Measurements from ENCODE around the gene CYS1. TPM values are rescaled to one million over a fixed set of nuclear protein-coding genes. Genes with fewer than 3 reads are reported as not detected.

Gene CYS1
- total and polyA plus RNA-seq, 2 of the 13 experiments (the other 11 are each of a cell fraction or from before 2014, with no cell fraction given): 0.04 TPM; not detected in 1

DNA sequence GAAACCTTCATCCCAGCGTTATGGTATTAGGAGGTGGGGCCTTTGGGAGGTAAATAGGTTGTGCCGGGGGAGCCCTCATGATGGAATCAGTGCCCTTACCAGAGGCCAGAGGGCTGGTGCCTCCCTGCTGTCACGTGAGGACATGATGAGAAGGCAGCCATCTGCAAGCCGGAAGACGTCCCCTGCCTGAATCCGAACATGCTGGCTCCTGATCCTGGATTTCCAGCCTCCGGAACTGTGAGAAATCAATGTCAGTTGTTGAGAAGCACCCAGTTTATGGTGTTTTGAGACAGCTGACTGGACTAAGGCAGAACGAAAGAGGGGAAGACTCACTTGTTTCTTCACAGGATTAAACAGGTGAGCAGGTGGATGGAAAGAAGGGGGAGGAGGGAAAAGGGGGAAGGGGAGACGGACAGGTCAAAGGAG, 49.9 kb downstream of the CYS1 start (continued):
- TF ChIP-seq XBP1 (CRISPR knock-in tag; IDR thresholded peaks at IDR 0.05) (no peak), CSRNP2 (CRISPR knock-in tag; conservative IDR thresholded peaks at IDR 0.05; ENCODE audit: low read depth) (no peak), SYNCRIP (IDR thresholded peaks at IDR 0.05; ENCODE audit: insufficient read depth, low read depth, low read length) (no peak), POGZ (CRISPR knock-in tag; IDR thresholded peaks at IDR 0.05) (no peak), GMEB1 (CRISPR knock-in tag; IDR thresholded peaks at IDR 0.05; ENCODE audit: borderline replicate concordance) (no peak), NFIB (CRISPR knock-in tag; IDR thresholded peaks at IDR 0.05; ENCODE audit: borderline replicate concordance) (no peak), CSRNP1 (CRISPR knock-in tag; IDR thresholded peaks at IDR 0.05) (no peak), ELK4 (CRISPR knock-in tag; IDR thresholded peaks at IDR 0.05; ENCODE audit: borderline replicate concordance) (no peak), NR1H2 (CRISPR knock-in tag; IDR thresholded peaks at IDR 0.05; ENCODE audit: borderline replicate concordance, low read depth) (no peak), ZNF510 (CRISPR knock-in tag; IDR thresholded peaks at IDR 0.05; ENCODE audit: low read depth) (no peak), MED8 (CRISPR knock-in tag; IDR thresholded peaks at IDR 0.05; ENCODE audit: insufficient replicate concordance) (no peak), ZNF136 (CRISPR knock-in tag; IDR thresholded peaks at IDR 0.05; ENCODE audit: low read depth) (no peak), ZFP36L1 (CRISPR knock-in tag; IDR thresholded peaks at IDR 0.05) (no peak), TOE1 (CRISPR knock-in tag; IDR thresholded peaks at IDR 0.05) (no peak), MEIS2 (CRISPR knock-in tag; IDR thresholded peaks at IDR 0.05) (no peak), KMT2A (CRISPR knock-in tag; IDR thresholded peaks at IDR 0.05) (no peak), ZNF672 (CRISPR knock-in tag; IDR thresholded peaks at IDR 0.05) (no peak), PHF8 (CRISPR knock-in tag; IDR thresholded peaks at IDR 0.05) (no peak), ZSCAN29 (CRISPR knock-in tag; conservative IDR thresholded peaks at IDR 0.05) (no peak), CREBL2 (CRISPR knock-in tag; IDR thresholded peaks at IDR 0.05; ENCODE audit: borderline replicate concordance) (no peak)
- TF ChIP-seq, protein P1, sequence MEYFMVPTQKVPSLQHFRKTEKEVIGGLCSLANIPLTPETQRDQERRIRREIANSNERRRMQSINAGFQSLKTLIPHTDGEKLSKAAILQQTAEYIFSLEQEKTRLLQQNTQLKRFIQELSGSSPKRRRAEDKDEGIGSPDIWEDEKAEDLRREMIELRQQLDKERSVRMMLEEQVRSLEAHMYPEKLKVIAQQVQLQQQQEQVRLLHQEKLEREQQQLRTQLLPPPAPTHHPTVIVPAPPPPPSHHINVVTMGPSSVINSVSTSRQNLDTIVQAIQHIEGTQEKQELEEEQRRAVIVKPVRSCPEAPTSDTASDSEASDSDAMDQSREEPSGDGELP (IDR thresholded peaks at IDR 0.05; ENCODE audit: borderline replicate concordance, low read depth): no peak
- TF ChIP-seq, protein P2, sequence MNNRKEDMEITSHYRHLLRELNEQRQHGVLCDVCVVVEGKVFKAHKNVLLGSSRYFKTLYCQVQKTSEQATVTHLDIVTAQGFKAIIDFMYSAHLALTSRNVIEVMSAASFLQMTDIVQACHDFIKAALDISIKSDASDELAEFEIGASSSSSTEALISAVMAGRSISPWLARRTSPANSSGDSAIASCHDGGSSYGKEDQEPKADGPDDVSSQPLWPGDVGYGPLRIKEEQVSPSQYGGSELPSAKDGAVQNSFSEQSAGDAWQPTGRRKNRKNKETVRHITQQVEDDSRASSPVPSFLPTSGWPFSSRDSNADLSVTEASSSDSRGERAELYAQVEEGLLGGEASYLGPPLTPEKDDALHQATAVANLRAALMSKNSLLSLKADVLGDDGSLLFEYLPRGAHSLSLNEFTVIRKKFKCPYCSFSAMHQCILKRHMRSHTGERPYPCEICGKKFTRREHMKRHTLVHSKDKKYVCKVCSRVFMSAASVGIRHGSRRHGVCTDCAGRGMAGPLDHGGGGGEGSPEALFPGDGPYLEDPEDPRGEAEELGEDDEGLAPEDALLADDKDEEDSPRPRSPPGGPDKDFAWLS (CRISPR knock-in tag; IDR thresholded peaks at IDR 0.05; ENCODE audit: borderline replicate concordance): no peak

All from HepG2 (cell line).